ENCODE data around the gene NEURL1.

NEURL1 gene

DNA sequence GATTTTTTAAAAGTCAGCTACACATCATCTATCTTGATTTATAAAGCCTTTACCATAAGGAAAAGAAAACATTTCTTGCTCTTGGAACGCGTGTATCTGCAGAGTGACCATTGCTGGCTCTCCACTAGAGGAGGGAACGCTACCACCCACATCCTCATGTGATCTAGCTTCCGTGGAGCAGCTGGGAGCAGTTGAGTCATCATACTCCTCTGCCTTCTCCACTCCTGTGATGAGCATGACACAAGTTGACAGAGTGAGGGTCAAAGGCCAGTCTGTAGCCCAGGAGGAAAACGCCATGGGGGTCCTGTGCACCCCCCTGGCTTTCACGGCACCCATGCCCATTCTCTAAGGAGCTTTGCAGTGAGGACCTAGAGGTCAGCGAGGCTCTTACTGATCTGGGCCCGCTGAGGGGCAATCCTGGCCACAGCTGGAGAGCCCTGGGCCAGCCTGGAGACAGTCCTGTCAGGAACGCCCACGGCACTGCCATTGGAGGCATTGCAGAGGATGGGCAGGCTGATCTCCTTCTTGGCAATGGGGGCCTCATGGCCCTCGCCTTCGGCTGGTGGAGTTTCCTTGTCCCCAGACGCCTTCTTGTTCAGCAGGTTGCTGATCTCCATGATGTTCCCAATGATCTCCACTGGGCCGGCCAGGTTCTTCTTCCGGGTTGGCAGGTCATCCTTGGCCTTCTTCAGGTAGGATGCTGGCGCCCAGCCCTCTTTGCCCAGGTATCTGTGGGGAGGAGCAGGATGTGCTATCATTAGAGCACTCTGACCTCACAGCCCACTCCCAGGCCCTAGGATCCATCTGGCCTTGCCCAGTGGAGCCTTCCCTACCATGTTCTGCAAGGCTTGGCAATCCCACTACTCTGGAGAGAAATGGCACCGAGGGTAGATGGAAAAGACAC lies 119.2 kb downstream of the NEURL1 start:
- Histone ChIP-seq H2AFZ (ENCODE audit: low read depth, low read length, severe bottlenecking) (no peak overlapping the region), H3K4me2 (ENCODE audit: low read depth, low read length, poor library complexity, severe bottlenecking) (no peak overlapping the region), H3F3A (ENCODE audit: insufficient read depth) (no peaks in the 10 kb centered on the region), H3K9me2 (replicated peaks; ENCODE audit: insufficient read depth, low read length) (no peaks in the 10 kb centered on the region), H3K27ac (ENCODE audit: low read depth, low read length) (no peak overlapping the region), H3K9me3 (ENCODE audit: insufficient read depth, low read length) (no peaks in the 10 kb centered on the region), H3K27me3 (ENCODE audit: low read length) (no peaks in the 10 kb centered on the region), H3K36me3 (ENCODE audit: low read length) (no peaks in the 10 kb centered on the region), H3K4me3 (ENCODE audit: insufficient read depth, low read length, poor library complexity, severe bottlenecking) (no peak overlapping the region), H3K9ac (ENCODE audit: low read length) (no peak overlapping the region), H4K20me1 (ENCODE audit: low read depth, low read length) (no peaks in the 10 kb centered on the region), H3K79me2 (ENCODE audit: insufficient read depth, low read length) (no peaks in the 10 kb centered on the region)
- TF ChIP-seq, protein P1, sequence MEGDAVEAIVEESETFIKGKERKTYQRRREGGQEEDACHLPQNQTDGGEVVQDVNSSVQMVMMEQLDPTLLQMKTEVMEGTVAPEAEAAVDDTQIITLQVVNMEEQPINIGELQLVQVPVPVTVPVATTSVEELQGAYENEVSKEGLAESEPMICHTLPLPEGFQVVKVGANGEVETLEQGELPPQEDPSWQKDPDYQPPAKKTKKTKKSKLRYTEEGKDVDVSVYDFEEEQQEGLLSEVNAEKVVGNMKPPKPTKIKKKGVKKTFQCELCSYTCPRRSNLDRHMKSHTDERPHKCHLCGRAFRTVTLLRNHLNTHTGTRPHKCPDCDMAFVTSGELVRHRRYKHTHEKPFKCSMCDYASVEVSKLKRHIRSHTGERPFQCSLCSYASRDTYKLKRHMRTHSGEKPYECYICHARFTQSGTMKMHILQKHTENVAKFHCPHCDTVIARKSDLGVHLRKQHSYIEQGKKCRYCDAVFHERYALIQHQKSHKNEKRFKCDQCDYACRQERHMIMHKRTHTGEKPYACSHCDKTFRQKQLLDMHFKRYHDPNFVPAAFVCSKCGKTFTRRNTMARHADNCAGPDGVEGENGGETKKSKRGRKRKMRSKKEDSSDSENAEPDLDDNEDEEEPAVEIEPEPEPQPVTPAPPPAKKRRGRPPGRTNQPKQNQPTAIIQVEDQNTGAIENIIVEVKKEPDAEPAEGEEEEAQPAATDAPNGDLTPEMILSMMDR (IDR thresholded peaks at IDR 0.05; ENCODE audit: insufficient read depth, low read length, poor library complexity, severe bottlenecking): no peak
- no peak for TF ChIP-seq EZH2phosphoT487 (conservative IDR thresholded peaks at IDR 0.05; ENCODE audit: low read length)

DNA sequence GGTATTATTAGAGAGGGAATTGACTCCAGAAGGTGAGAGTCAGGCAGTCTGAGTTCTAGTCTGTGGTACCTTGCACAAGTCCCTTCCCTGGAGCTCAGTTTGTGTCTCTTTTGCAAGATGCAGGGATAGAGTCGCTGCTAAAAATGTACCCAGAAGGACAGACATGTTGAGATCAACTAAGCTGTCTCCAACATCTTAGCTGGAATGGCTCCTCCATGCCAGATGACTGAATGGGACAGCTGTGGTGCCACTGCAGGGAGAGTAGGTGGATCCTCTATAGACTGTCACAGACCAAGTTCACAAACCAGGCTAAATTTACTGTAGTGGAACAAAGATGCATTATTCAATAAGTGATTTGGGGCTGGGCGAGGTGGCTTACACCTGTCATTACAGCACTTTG lies 120.1 kb downstream of the NEURL1 start:
- Histone ChIP-seq H4K20me1 (ENCODE audit: low read depth, low read length) (no peaks in the 10 kb centered on the region), H3K36me3 (ENCODE audit: low read length) (no peaks in the 10 kb centered on the region), H3K9me3 (ENCODE audit: insufficient read depth, low read length) (no peaks in the 10 kb centered on the region), H3K9me2 (replicated peaks; ENCODE audit: insufficient read depth, low read length) (no peaks in the 10 kb centered on the region), H3K79me2 (ENCODE audit: insufficient read depth, low read length) (no peaks in the 10 kb centered on the region), H3K27me3 (ENCODE audit: low read length) (no peaks in the 10 kb centered on the region), H3K4me2 (ENCODE audit: low read depth, low read length, poor library complexity, severe bottlenecking) (no peak overlapping the region), H3K27ac (ENCODE audit: low read depth, low read length) (no peak overlapping the region), H2AFZ (ENCODE audit: low read depth, low read length, severe bottlenecking) (no peak overlapping the region), H3F3A (ENCODE audit: insufficient read depth) (no peaks in the 10 kb centered on the region), H3K4me3 (ENCODE audit: insufficient read depth, low read length, poor library complexity, severe bottlenecking) (no peak overlapping the region), H3K9ac (ENCODE audit: low read length) (no peak overlapping the region)
- TF ChIP-seq EZH2phosphoT487 (conservative IDR thresholded peaks at IDR 0.05; ENCODE audit: low read length): no peak
- TF ChIP-seq, protein P1 (IDR thresholded peaks at IDR 0.05; ENCODE audit: insufficient read depth, low read length, poor library complexity, severe bottlenecking): no peak

DNA sequence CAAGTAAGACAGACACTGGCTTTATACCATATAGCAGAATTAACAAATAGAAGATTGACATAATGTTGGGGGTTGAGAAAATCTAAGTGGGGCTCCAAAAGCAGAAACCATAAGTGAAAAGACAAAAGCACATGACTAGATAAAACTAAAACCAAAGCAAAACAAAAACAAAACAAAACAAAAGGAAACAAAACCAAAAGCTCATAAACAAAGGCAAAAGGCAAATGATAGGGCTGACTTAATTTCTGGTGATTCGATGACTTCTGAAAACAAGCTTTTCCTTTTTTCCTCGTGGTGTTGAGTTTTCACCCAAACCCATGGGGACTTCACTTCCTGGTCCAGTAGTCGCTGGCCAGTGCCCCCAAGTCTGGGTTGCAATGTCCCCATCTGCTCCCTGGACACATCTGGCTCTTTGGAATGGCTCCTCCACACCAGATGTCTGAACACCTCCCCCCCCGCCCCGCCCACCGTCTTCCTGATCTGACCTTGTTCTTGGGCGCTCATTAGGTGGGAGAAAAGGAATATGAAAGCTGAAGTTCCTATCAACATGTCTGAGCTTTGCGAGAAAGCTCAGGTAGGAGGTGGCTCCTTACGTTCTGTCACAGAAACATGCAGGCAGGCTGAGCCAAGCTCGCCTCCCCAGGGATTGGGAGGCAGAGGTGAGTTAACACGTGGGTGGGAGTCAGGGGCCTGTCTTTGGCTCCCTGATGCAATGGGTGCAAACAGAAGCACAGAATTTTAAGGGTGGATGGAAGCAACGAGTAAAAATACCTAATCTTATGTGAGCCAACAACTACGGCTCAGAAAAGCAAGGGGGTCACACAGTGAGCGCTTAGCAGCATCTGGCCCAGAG lies 121.0 kb downstream of the NEURL1 start:
- Histone ChIP-seq H3K4me3 (ENCODE audit: insufficient read depth, low read length, poor library complexity, severe bottlenecking) (no peak overlapping the region), H2AFZ (ENCODE audit: low read depth, low read length, severe bottlenecking) (no peak overlapping the region), H3K4me2 (ENCODE audit: low read depth, low read length, poor library complexity, severe bottlenecking) (no peak overlapping the region), H3K36me3 (ENCODE audit: low read length) (no peaks in the 10 kb centered on the region), H3K9me2 (replicated peaks; ENCODE audit: insufficient read depth, low read length) (no peaks in the 10 kb centered on the region), H3K9me3 (ENCODE audit: insufficient read depth, low read length) (no peaks in the 10 kb centered on the region), H3K27me3 (ENCODE audit: low read length) (no peaks in the 10 kb centered on the region), H3K9ac (ENCODE audit: low read length) (no peak overlapping the region), H3F3A (ENCODE audit: insufficient read depth) (no peaks in the 10 kb centered on the region), H3K79me2 (ENCODE audit: insufficient read depth, low read length) (no peaks in the 10 kb centered on the region), H3K27ac (ENCODE audit: low read depth, low read length) (no peak overlapping the region), H4K20me1 (ENCODE audit: low read depth, low read length) (no peaks in the 10 kb centered on the region)
- no peak for TF ChIP-seq EZH2phosphoT487 (conservative IDR thresholded peaks at IDR 0.05; ENCODE audit: low read length)
- TF ChIP-seq, protein P1 (IDR thresholded peaks at IDR 0.05; ENCODE audit: insufficient read depth, low read length, poor library complexity, severe bottlenecking): no peak
